GM21423 (cell line): Measurements from ENCODE around the gene PTPRU.
"Not testable (repeated sequence)": the region's sequence is repeated elsewhere in the genome, so short reads cannot be mapped to it uniquely, and the experiment has no call there.

Source experiments
- ATAC-seq: cut with Tn5 transposase; IDR thresholded peaks from one replicate; pipeline ENCODE4 v1.9.1; 2021; ENCODE audit warnings: mild to moderate bottlenecking, moderate library complexity; ENCODE audit not compliant: unreplicated experiment

PTPRU gene

DNA sequence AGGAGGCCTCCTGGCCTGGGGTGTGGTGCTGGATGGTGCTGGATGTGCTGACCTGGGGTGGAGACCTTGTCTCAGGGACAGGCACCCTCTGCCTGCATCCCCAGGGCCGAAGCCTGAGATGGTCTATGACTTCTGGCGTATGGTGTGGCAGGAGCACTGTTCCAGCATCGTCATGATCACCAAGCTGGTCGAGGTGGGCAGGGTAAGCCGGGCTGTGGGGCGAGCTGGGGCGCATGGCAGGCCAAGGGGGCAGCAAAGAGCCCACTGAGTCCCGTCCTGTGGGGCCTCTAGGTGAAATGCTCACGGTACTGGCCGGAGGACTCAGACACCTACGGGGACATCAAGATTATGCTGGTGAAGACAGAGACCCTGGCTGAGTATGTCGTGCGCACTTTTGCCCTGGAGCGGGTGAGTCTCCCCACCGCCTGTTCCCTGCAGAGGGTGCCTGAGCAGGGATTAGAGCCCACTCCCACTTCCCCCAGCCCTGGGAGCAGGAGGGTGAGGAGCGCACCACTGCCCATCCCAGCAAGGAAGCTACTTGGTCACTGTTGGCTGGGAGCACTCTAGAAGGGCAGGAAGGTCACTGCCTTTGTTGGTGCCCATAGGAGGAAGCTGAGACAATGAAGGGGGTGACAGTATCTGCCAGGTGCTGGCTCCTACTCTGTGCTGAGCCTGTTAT is 75.2 kb downstream of the PTPRU start:
- ATAC-seq = no peak

- no peak for ATAC-seq
Measured at GRCh38 chr1:29312469-29313461, 76.4 kb downstream of the PTPRU start.

DNA sequence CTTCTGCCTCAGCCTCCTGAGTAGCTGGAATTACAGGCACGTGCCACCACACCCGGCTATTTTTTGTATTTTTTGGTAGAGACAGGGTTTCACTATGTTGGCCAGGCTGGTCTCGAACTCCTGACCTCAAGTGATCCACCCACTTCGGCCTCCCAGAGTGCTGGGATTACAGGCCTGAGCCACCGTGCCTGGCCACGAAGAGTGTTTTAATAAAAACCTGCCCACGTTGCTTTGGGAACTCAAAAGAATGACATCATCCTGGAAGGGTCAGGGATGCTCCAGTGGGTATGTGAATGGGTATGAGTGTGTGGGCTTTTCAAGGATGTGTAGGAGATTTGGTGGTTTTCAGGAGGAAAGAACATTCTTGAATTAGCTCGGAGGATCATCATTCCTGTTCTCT is 78.4 kb downstream of the PTPRU start:
- ATAC-seq = not testable (repeated sequence)

GRCh38 chr1:29315262-29315661 is 78.9 kb downstream of the PTPRU start:
- no peak for ATAC-seq

DNA sequence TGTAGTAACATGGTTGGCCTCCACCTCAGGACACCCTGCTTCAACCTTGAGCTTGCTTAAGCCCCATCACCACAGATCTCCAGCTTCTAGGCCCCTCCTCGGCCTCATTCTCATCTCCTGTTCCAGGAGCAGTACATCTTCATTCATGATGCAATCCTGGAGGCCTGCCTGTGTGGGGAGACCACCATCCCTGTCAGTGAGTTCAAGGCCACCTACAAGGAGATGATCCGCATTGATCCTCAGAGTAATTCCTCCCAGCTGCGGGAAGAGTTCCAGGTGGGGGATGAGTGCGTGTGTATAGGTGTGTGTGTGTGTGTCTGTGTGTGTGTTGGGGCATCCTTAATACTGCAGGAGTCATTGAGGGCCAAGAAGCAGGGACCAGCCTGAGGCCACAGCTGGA is 79.6 kb downstream of the PTPRU start:
- no peak for ATAC-seq

- no peak for ATAC-seq
Measured at GRCh38 chr1:29317063-29317915, 81.0 kb downstream of the PTPRU start.

- no peak for ATAC-seq
Measured at GRCh38 chr1:29317916-29318530, 81.7 kb downstream of the PTPRU start.

DNA sequence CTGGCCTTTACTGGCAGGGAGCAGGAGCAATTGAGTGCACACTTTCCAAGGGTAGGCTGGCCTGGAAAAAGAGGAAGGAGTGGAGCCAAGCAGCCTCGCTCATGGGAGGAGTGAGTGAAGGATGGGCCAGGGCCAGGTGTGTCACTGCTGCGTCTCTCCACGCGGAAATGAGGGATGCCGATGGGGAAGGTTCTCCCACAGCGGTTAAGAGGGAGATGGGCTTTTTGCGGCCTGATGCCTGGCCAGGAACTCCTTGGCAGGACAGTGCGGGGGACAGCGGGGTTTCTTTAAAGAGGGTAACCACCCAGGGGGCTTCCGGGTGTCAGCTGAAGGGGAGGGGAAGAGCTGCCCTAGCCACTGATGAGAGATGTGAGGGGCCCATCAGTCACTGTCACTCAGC is 82.4 kb downstream of the PTPRU start:
- no peak for ATAC-seq

DNA sequence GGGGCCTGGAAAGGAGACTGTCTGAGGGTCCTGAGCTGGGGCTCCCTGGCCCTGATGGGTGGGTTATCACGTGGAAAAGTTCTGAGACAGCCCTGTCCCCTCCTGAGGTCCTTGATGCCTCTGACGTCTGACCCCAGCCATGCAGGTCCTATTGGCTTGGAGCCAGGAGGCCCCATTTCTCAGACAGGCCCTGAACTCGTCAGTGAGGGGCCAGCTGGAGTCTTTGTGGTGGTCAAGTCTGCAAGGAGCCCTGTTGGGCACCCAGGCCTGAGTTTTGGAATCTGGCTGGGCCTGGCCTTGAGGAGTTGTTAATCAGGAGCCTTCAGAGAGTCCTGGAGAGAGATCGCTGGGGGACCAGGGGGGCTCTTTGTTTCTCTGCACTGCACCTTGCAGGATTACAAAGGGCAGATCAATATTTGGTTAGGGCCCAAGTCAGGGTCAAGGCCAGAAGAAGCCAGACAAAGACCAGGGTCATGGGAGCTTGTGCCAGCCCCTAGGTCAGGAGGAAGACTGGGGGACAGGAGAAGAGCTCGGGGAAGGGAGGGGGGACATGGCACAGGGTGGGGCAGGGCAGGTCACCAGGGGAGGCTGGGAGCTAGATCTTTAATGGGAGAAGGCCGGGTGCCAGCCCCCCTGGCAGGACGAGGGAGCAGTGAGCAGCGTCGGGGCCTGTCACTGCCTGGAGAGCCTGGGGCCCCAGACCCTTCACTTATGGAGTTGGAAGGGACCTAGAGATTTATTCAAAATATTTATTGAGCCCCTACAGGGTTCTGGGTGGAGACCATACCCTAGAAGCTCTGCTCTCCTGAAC is 83.2 kb downstream of the PTPRU start:
- no peak for ATAC-seq

GRCh38 chr1:29320156-29320940 is 84.0 kb downstream of the PTPRU start:
- no peak for ATAC-seq

DNA sequence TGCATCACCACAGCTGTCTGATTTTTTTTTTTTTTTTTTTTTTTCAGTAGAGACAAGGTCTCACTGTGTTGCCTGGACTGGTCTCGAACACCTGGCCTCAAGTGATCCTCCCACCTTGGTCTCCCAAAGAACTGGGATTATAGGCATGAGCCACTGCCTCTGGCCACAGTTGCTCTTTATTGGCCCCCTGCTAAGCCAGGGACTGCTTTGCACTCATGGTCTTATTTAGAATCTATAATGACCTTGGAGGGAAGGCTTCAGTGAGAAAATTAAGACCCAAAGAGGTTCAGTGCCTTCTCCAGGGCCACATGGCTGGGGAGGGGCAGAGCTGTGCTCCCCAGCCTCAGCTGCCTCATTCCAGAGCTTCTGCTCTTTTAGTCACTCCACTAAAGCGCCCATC is 84.9 kb downstream of the PTPRU start:
- ATAC-seq = no peak

- ATAC-seq = no peak
Measured at GRCh38 chr1:29322147-29322694, 85.9 kb downstream of the PTPRU start.

GRCh38 chr1:29322861-29323585 is 86.7 kb downstream of the PTPRU start:
- ATAC-seq = no peak

- no peak for ATAC-seq
Measured at GRCh38 chr1:29323636-29324035, 87.3 kb downstream of the PTPRU start.

DNA sequence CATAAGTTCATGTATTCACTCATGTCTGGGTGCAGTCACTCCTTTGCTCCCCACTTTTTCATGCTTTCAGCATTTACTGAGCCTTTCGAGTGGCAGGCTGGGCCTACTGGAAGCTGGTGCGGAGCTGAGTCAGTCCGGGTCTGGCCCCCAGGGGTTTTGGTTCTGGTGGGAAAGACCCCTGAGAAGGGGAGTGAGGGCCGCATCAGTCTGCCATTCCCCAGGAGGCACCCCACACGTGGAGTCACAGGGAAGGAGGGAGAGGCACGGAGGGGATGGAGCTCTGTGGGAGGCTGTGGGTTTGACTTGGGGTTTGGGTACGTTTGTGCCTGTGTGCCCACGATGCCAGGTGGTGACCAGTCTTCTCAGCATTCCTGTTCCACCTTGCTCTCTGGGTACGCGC is 87.9 kb downstream of the PTPRU start:
- no peak for ATAC-seq

GRCh38 chr1:29324771-29325351 is 88.5 kb downstream of the PTPRU start:
- no peak for ATAC-seq

GRCh38 chr1:29325675-29326074 is 89.4 kb downstream of the PTPRU start:
- no peak for ATAC-seq

DNA sequence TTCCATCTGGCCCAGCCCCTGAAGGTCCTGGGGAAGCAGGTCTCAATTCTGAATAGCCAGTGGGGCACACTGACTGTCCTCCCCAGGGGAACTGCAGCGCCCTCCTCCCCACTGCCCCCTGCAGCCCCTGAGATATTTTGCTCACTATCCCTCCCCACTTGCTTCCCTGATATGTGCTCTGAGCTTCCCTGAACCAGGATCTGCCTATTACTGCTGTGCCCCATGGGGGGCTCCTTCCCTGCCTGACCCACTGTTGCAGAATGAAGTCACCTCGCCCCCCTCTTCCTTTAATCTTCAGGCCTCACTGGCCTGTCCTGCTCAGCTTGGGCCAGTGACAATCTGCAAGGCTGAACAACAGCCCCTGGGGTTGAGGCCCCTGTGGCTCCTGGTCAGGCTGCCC is 89.8 kb downstream of the PTPRU start:
- no peak for ATAC-seq
